ENCODE results near the gene S100A1. TPM values are rescaled to one million over a fixed set of nuclear protein-coding genes. Genes with fewer than 3 reads are reported as not detected.
A peak's percentile ranks its signal among the peaks of the same experiment; 100 is the strongest.
"Not testable (repeated sequence)": the region's sequence is repeated elsewhere in the genome, so short reads cannot be mapped to it uniquely, and the experiment has no call there.

S100A1 gene
- total RNA-seq, 2 experiments from 2014 or later: not detected

DNA sequence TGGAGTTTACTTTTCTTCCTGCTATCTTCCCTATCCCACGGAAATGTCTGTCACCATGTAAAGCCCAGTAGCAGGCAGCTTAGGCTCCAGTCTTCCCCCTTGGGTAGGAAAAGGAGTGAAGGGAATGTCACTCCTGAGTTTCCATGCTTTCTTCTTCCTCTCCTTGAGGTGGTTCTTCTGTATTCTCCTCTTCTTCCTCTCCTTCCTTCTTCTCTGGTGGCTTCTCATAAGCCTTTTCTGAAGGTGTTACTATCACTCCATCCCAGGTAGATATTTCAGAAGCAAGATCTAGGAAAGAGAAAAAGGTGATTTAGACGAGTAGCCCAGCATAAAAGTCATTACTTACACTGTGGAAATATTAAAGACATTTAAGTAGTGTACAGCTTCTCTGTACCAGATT lies 34.0 kb downstream of the S100A1 start:
- Mint-ChIP-seq H3K27me3 (no peaks in the 10 kb centered on the region), H3K27ac (no peak overlapping the region), H3K9me3 (no peaks in the 10 kb centered on the region), H3K4me3 (peak overlapping the region; percentile 2), H3K4me1 (ENCODE audit: low read depth) (peaks cover 16% of the 10 kb centered on the region), H3K36me3 (ENCODE audit: low read depth) (peaks cover 77% of the 10 kb centered on the region)
- Histone ChIP-seq H3K27me3 (ENCODE audit: control insufficient read depth in 1 of 2, insufficient read depth in 2 of 2, low read length in 2 of 2) (no peaks in the 10 kb centered on the region), H3K4me3 (ENCODE audit: low read length) (no peak overlapping the region), H3K4me1 (ENCODE audit: insufficient read depth, low read length) (peaks cover 22% of the 10 kb centered on the region), H3K27ac (ENCODE audit: low read depth in 1 of 2, low read length in 2 of 2) (no peak overlapping the region), H3K36me3 (ENCODE audit: insufficient read depth, low read length) (peaks cover 68% of the 10 kb centered on the region), H3K9me3 (ENCODE audit: control insufficient read depth in 1 of 2, insufficient read depth in 1 of 2, low read length in 2 of 2) (no peaks in the 10 kb centered on the region)
- POLR2A ChIA-PET: interaction anchor here (0.9 to 5.0 kb wide), 2 partner anchors 13 to 28 kb away, joined by 3 to 61 read pairs; partner anchors contain the start of gene CHTOP
- no peak for DNase-seq
- TF ChIP-seq, protein P1, sequence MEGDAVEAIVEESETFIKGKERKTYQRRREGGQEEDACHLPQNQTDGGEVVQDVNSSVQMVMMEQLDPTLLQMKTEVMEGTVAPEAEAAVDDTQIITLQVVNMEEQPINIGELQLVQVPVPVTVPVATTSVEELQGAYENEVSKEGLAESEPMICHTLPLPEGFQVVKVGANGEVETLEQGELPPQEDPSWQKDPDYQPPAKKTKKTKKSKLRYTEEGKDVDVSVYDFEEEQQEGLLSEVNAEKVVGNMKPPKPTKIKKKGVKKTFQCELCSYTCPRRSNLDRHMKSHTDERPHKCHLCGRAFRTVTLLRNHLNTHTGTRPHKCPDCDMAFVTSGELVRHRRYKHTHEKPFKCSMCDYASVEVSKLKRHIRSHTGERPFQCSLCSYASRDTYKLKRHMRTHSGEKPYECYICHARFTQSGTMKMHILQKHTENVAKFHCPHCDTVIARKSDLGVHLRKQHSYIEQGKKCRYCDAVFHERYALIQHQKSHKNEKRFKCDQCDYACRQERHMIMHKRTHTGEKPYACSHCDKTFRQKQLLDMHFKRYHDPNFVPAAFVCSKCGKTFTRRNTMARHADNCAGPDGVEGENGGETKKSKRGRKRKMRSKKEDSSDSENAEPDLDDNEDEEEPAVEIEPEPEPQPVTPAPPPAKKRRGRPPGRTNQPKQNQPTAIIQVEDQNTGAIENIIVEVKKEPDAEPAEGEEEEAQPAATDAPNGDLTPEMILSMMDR (IDR thresholded peaks at IDR 0.05): no peak
- intact Hi-C loops (cut with DNase I, micrococcal nuclease): no loop called here
- CTCF ChIA-PET: interaction anchor here (0.7 kb wide), 1 partner anchor 9 kb away, joined by 3 read pairs; the partner anchor contains the start of gene ILF2
- ATAC-seq (ENCODE audit: poor library complexity): no peak

DNA sequence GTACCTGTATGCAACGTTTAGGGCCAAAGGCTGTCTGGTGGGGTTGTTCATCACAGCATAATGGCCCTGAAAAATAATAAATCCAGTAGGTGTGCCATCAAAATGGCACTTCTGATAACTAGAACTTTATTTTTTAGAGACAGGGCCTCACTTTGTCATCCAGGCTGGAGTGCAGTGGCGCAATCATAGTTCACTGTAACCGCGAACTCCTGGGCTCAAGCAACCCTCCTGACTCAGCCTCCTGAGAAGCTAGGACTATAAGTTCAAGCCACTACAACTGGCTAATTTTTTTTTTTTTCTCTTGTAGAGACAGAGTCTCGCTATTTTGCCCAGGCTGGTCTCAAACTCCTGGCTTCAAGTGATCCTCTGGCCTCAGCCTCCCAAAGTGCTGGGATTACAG lies 35.0 kb downstream of the S100A1 start:
- peaks cover 77% of the 10 kb centered on the region for H3K36me3 ChIP-seq (ENCODE audit: insufficient read depth, low read length)
- TF ChIP-seq, protein P1 (IDR thresholded peaks at IDR 0.05): no peak
- Mint-ChIP-seq H3K4me1 (ENCODE audit: low read depth) (peaks cover 23% of the 10 kb centered on the region), H3K9me3 (no peaks in the 10 kb centered on the region), H3K36me3 (ENCODE audit: low read depth) (peaks cover 86% of the 10 kb centered on the region), H3K27ac (no peak overlapping the region), H3K27me3 (no peaks in the 10 kb centered on the region), H3K4me3 (no peak overlapping the region)
- ChIA-PET CTCF (no interaction called here), POLR2A (interaction anchor here (0.6 kb wide), 1 partner anchor 120 kb away, joined by 3 read pairs; no protein-coding TSS in a partner anchor)
- intact Hi-C loops (cut with DNase I, micrococcal nuclease): no loop called here
- no peak for ATAC-seq (ENCODE audit: poor library complexity)
- no peak overlapping the region for H3K27ac ChIP-seq (ENCODE audit: low read depth in 1 of 2, low read length in 2 of 2)
- DNase-seq: no peak
- H3K27me3 ChIP-seq (ENCODE audit: control insufficient read depth in 1 of 2, insufficient read depth in 2 of 2, low read length in 2 of 2): no peaks in the 10 kb centered on the region
- no peaks in the 10 kb centered on the region for H3K9me3 ChIP-seq (ENCODE audit: control insufficient read depth in 1 of 2, insufficient read depth in 1 of 2, low read length in 2 of 2)
- no peak overlapping the region for H3K4me3 ChIP-seq (ENCODE audit: low read length)
- H3K4me1 ChIP-seq (ENCODE audit: insufficient read depth, low read length): peaks cover 16% of the 10 kb centered on the region

DNA sequence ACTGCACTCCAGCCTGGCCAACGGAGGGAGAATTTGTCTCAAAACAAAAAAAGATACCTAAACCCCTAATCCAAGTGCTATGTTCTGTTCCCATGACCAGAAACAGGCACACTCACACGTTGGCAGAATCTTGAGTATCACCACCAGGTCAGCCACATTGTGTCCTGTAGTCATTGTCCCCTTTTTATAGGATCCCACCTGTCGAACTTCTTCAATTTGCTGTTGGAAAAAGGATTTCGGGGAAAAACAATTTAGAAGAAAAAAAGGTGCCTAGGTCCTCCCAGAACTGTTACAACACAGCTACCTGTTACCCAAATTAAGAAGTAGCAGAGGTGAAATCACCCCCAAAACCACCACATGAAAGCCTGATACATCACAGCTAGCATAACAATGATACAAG lies 39.2 kb downstream of the S100A1 start:
- TF ChIP-seq, protein P1 (IDR thresholded peaks at IDR 0.05): no peak
- DNase-seq (no peak), ATAC-seq (ENCODE audit: poor library complexity) (no peak)
- Mint-ChIP-seq H3K36me3 (ENCODE audit: low read depth) (peaks cover 60% of the 10 kb centered on the region), H3K27me3 (no peaks in the 10 kb centered on the region), H3K4me3 (peak overlapping the region; percentile 83), H3K4me1 (ENCODE audit: low read depth) (peaks cover 25% of the 10 kb centered on the region), H3K9me3 (no peaks in the 10 kb centered on the region), H3K27ac (peak overlapping the region; percentile 52)
- peaks cover 75% of the 10 kb centered on the region for H3K36me3 ChIP-seq (ENCODE audit: insufficient read depth, low read length)
- H3K27me3 ChIP-seq (ENCODE audit: control insufficient read depth in 1 of 2, insufficient read depth in 2 of 2, low read length in 2 of 2): no peaks in the 10 kb centered on the region
- intact Hi-C loops (cut with DNase I, micrococcal nuclease): no loop called here
- CTCF ChIA-PET: no interaction called here
- peaks cover 35% of the 10 kb centered on the region for H3K4me1 ChIP-seq (ENCODE audit: insufficient read depth, low read length)
- no peak overlapping the region for H3K4me3 ChIP-seq (ENCODE audit: low read length)
- POLR2A ChIA-PET: interaction anchor here (1.2 to 1.9 kb wide), 2 partner anchors 9 to 323 kb away, joined by 4 to 6 read pairs; partner anchors contain the start of genes RPS27 and SNAPIN
- H3K27ac ChIP-seq (ENCODE audit: low read depth in 1 of 2, low read length in 2 of 2): no peak overlapping the region
- no peaks in the 10 kb centered on the region for H3K9me3 ChIP-seq (ENCODE audit: control insufficient read depth in 1 of 2, insufficient read depth in 1 of 2, low read length in 2 of 2)

DNA sequence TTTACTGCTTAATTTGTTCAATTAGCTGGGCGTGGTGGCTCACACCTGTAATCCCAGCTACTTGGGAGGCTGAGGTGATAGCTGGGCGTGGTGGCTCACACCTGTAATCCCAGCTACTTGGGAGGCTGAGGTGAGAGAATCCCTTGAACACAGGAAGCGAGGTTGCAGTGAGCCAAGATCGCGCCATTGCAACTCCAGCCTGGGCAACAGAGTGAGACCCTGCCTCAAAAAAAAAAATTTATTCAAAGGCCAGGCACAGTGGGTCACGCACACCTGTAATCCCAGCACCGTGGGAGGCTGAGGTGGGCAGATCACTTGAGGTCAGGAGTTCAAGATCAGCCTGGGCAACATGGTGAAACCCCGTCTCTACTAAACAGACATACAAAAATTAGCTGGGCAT lies 40.4 kb downstream of the S100A1 start:
- H3K36me3 ChIP-seq (ENCODE audit: insufficient read depth, low read length): peaks cover 63% of the 10 kb centered on the region
- H3K4me3 ChIP-seq (ENCODE audit: low read length); ATAC-seq (ENCODE audit: poor library complexity); H3K9me3 Mint-ChIP-seq; H3K27me3 ChIP-seq (ENCODE audit: control insufficient read depth in 1 of 2, insufficient read depth in 2 of 2, low read length in 2 of 2); H3K9me3 ChIP-seq (ENCODE audit: control insufficient read depth in 1 of 2, insufficient read depth in 1 of 2, low read length in 2 of 2); CTCF ChIA-PET; H3K27me3 Mint-ChIP-seq; H3K27ac ChIP-seq (ENCODE audit: low read depth in 1 of 2, low read length in 2 of 2); DNase-seq; H3K27ac Mint-ChIP-seq: not testable (repeated sequence)
- peaks cover 36% of the 10 kb centered on the region for H3K4me1 ChIP-seq (ENCODE audit: insufficient read depth, low read length)
- Mint-ChIP-seq H3K4me3 (peak overlapping the region; percentile 83), H3K36me3 (ENCODE audit: low read depth) (peaks cover 50% of the 10 kb centered on the region), H3K4me1 (ENCODE audit: low read depth) (peaks cover 25% of the 10 kb centered on the region)
- intact Hi-C loops (cut with DNase I, micrococcal nuclease): loop anchor here in 1 of 2 experiments (1.0 kb wide), 1 partner anchor 9 kb away; no protein-coding TSS in a partner anchor
- POLR2A ChIA-PET: interaction anchor here (0.9 to 1.7 kb wide), 3 partner anchors 10 to 322 kb away, joined by 3 to 4 read pairs (median 4); partner anchors contain the start of genes CHTOP, RPS27 and SNAPIN

Data from CD4-positive, alpha-beta T cell (primary cell).